Smooth muscle cell (in vitro differentiated cells): Measurements from ENCODE around the gene PIGBOS1. TPM values are rescaled to one million over a fixed set of nuclear protein-coding genes. Genes with fewer than 3 reads are reported as not detected.
A peak's percentile ranks its signal among the peaks of the same experiment; 100 is the strongest.
"Not testable (repeated sequence)": the region's sequence is repeated elsewhere in the genome, so short reads cannot be mapped to it uniquely, and the experiment has no call there.

Experiments
- DNase-seq: peaks from one replicate; lab custom pipeline; 2025; ENCODE audit not compliant: unreplicated experiment; lab: John Stamatoyannopoulos, UW
- H2AFZ ChIP-seq: fragments of 200-600 bp; sonication (generic); 2 replicates; pipeline ENCODE4 v1.6.0; 2016; ENCODE audit warnings: antibody characterized with exemption, low read depth, mild to moderate bottlenecking
- H3F3A ChIP-seq: fragments of 200-600 bp; sonication (generic); 2 replicates; pipeline ENCODE4 v1.6.0; 2017; ENCODE audit warnings: antibody characterized with exemption, low read depth
- H3K27ac ChIP-seq: fragments of 200-600 bp; sonication (generic); 2 replicates; pipeline ENCODE4 v1.5.1; 2016; ENCODE audit warnings: low read depth, mild to moderate bottlenecking
- H3K27me3 ChIP-seq: fragments of 200-600 bp; sonication (generic); 2 replicates; pipeline ENCODE4 v1.6.1; 2016; ENCODE audit warnings: low read depth, mild to moderate bottlenecking
- H3K36me3 ChIP-seq: fragments of 200-600 bp; sonication (generic); 2 replicates; pipeline ENCODE4 v1.5.1; 2016; ENCODE audit warnings: low read depth
- H3K4me1 ChIP-seq: fragments of 200-600 bp; sonication (generic); 2 replicates; pipeline ENCODE4 v1.5.1; 2016; ENCODE audit warnings: low read depth
- H3K4me2 ChIP-seq: fragments of 200-600 bp; sonication (generic); 2 replicates; pipeline ENCODE4 v1.6.0; 2016; ENCODE audit warnings: mild to moderate bottlenecking
- H3K4me3 ChIP-seq: fragments of 200-600 bp; sonication (generic); 2 replicates; pipeline ENCODE4 v1.5.1; 2016; ENCODE audit warnings: mild to moderate bottlenecking
- H3K79me2 ChIP-seq: fragments of 200-600 bp; sonication (generic); 2 replicates; pipeline ENCODE4 v1.6.0; 2016; ENCODE audit warnings: low read depth, mild to moderate bottlenecking
- H3K9ac ChIP-seq: fragments of 200-600 bp; sonication (generic); 2 replicates; pipeline ENCODE4 v1.6.0; 2016; ENCODE audit warnings: low read depth
- H3K9me3 ChIP-seq: fragments of 200-600 bp; sonication (generic); replicated peaks from 2 replicates; pipeline ENCODE4 v1.5.1; 2016; ENCODE audit warnings: low read depth
- H4K20me1 ChIP-seq: fragments of 200-600 bp; sonication (generic); 2 replicates; pipeline ENCODE4 v1.6.0; 2016; ENCODE audit warnings: low read depth
- WGBS: methylation state at CpG from one replicate; pipeline ENCODE4 v1.1.7; 2016; ENCODE audit warnings: low lambda C conversion rate; 5-methylcytosine and 5-hydroxymethylcytosine counted together
- polyA plus RNA-seq: library from polyadenylated mRNA; unstranded; fragments of >200 nt; fragmentation: Nextera tagmentation; extraction: Ambion mirVana; gene quantifications from 2 replicates; pipeline ENCODE4 v1.2.1, GENCODE V29; 2016
- total RNA-seq: library from RNA; depleted of rRNA; stranded (reverse); fragments of >200 nt; gene quantifications from 2 replicates; pipeline ENCODE4 v1.2.3, GENCODE V29; 2014
- TF ChIP-seq, protein P1 (sequence below): fragments of 200-600 bp; sonication (generic); IDR thresholded peaks from 2 replicates; pipeline ENCODE4 v1.5.1; 2017; ENCODE audit warnings: borderline replicate concordance, mild to moderate bottlenecking, antibody characterized with exemption; ENCODE audit not compliant: insufficient read depth, poor library complexity, severe bottlenecking

PIGBOS1 gene
- total and polyA plus RNA-seq, 2 experiments from 2014 or later = 14.6 to 25.0 TPM

DNA sequence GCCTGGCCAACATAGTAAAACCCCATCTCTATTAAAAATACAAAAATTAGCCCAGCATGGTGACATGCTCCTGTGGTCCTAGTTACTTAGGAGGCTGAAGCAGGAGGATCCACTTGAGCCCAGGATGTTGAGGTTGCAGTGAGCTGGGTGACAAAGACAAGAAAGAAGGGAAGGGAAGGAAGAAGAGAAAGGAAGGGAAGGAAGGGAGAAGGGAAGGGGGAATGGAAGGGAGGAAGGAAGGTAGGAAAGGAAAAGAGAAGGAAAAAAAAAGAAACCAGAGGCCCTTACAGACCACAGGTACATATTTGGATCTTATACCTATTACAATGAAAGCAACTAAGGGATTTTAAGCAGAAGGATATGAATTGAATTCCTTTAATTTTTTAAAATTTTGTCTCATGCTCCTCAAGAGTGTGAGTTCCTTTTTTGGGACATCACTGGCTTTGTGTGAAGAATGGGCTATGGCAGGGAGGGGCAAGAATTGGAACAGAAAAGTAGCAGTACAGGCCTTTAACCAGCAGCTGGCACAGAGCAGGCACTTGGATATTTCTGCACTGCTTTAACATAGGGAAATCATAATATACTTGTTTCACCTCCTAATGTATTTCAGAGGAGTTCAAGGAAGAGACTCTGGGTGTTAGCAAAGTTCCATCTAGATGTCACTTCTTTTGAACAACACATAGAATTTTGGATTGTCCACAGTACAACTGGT lies 37.2 kb downstream of the PIGBOS1 start:
- Histone ChIP-seq H4K20me1 (peaks cover 17% of the 10 kb centered on the region), H3K27me3 (no peaks in the 10 kb centered on the region), H3F3A (no peaks in the 10 kb centered on the region), H3K27ac (no peak overlapping the region), H2AFZ (no peak overlapping the region), H3K9me3 (no peaks in the 10 kb centered on the region), H3K79me2 (peaks cover 42% of the 10 kb centered on the region), H3K9ac (no peak overlapping the region), H3K4me1 (no peaks in the 10 kb centered on the region), H3K36me3 (no peaks in the 10 kb centered on the region), H3K4me2 (peak overlapping the region; percentile 59), H3K4me3 (no peak overlapping the region)
- no peak for DNase-seq
- TF ChIP-seq, protein P1, sequence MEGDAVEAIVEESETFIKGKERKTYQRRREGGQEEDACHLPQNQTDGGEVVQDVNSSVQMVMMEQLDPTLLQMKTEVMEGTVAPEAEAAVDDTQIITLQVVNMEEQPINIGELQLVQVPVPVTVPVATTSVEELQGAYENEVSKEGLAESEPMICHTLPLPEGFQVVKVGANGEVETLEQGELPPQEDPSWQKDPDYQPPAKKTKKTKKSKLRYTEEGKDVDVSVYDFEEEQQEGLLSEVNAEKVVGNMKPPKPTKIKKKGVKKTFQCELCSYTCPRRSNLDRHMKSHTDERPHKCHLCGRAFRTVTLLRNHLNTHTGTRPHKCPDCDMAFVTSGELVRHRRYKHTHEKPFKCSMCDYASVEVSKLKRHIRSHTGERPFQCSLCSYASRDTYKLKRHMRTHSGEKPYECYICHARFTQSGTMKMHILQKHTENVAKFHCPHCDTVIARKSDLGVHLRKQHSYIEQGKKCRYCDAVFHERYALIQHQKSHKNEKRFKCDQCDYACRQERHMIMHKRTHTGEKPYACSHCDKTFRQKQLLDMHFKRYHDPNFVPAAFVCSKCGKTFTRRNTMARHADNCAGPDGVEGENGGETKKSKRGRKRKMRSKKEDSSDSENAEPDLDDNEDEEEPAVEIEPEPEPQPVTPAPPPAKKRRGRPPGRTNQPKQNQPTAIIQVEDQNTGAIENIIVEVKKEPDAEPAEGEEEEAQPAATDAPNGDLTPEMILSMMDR = no peak

DNA sequence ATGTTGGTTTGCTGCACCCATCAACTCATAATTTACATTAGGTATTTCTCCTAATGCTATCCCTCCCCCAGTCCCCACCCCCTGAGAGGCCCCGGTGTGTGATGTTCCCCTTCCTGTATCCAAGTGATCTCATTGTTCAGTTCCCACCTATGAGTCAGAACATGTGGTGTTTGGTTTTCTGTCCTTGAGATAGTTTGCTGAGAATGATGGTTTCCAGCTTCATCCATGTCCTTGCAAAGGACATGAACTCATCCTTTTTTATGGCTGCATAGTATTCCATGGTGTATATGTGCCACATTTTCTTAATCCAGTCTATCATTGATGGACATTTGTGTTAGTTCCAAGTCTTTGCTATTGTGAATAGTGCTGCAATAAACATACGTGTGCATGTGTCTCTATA lies 38.3 kb downstream of the PIGBOS1 start:
- H3K9me3 ChIP-seq, H3K36me3 ChIP-seq, H3K4me2 ChIP-seq, H3K27me3 ChIP-seq, H3F3A ChIP-seq, H2AFZ ChIP-seq, H3K9ac ChIP-seq, H3K4me1 ChIP-seq, H3K4me3 ChIP-seq, DNase-seq, H3K27ac ChIP-seq: not testable (repeated sequence)
- peaks cover 39% of the 10 kb centered on the region for H3K79me2 ChIP-seq
- H4K20me1 ChIP-seq = peaks cover 17% of the 10 kb centered on the region
- 73% methylated on average over 2 of the region's 2 CpGs for WGBS

DNA sequence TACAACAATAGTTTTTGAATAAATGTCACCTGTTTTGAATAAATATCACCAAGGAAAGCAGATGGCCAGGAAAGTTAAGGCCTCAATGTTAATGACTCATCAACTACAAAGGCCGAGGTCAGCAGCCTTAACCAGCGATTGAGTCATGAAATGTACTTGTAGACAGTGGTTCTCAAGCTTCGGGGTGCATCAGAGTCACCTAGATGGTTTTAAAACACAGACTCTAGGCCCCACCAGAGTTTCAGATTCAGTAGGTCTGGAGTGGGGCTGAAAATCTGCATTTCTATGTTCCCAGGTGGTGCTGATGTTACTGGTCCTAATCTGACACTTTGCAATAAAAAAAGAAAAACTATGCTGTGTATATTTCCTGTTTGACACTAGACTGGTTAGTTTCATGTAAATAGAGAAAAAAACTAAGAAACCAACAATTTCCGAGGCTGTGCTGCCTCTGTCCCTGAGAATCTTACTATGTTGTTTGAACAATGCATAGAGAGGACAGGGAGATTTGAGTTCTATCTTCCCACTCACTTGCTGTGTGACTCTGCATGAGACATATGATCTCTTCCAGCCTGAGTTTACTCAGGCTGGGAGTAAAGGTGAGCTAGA lies 39.1 kb downstream of the PIGBOS1 start:
- Histone ChIP-seq H3K27me3 (no peaks in the 10 kb centered on the region), H3K9ac (peak overlapping the region; percentile 72), H3K36me3 (no peaks in the 10 kb centered on the region), H3F3A (no peaks in the 10 kb centered on the region), H3K79me2 (peaks cover 34% of the 10 kb centered on the region), H3K4me1 (no peaks in the 10 kb centered on the region), H3K27ac (peak overlapping the region; percentile 94), H3K9me3 (no peaks in the 10 kb centered on the region), H4K20me1 (peaks cover 17% of the 10 kb centered on the region), H2AFZ (no peak overlapping the region), H3K4me2 (peak overlapping the region; percentile 54), H3K4me3 (no peak overlapping the region)
- no peak for DNase-seq
- TF ChIP-seq, protein P1 = no peak
- WGBS = 25% methylated on average over 4 of the region's 4 CpGs

DNA sequence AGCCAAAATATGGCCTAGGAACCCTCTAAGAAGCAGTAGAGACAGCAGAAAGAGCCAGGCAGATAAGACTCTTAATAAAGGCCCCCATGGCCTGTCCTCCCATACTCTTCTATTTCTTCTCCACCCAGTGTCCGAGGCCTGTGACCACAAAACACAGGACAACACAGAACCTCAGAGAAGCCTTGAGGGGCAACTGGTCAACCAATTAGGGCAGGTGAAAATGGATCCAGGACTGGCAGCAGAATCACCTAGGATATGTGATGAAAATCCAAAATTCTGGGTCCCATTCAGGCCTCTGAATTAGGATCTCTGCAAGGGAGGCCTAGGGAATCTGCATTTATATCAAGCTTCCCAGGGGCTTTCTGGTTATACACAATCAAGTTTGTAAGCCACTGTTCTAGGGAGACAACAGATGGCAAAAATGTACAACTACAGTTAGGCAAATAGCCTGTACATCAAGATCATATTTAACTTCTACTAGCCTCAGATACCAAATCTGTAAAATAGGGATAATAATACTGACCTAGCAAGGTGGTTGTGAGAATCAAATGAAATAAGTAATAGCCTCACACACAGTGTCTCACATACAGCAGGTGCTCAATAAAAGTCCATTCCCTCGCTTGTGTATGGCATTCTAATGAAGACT lies 39.7 kb downstream of the PIGBOS1 start:
- TF ChIP-seq, protein P1 = no peak
- Histone ChIP-seq H3K9ac (no peak overlapping the region), H3K4me3 (no peak overlapping the region), H3K79me2 (peaks cover 30% of the 10 kb centered on the region), H3K36me3 (no peaks in the 10 kb centered on the region), H3K9me3 (no peaks in the 10 kb centered on the region), H3K27ac (peak overlapping the region; percentile 94), H3F3A (no peaks in the 10 kb centered on the region), H3K4me1 (no peaks in the 10 kb centered on the region), H3K27me3 (no peaks in the 10 kb centered on the region), H2AFZ (no peak overlapping the region), H3K4me2 (peak overlapping the region; percentile 54), H4K20me1 (peaks cover 17% of the 10 kb centered on the region)
- DNase-seq = no peak
- WGBS = 91% methylated on average over 2 of the region's 2 CpGs
